D721Med (cell line): ENCODE results near the gene PEX11G.
"Not testable (repeated sequence)": the region's sequence is repeated elsewhere in the genome, so short reads cannot be mapped to it uniquely, and the experiment has no call there.

Experiments used
- DNase-seq: peaks from one replicate; pipeline ENCODE4 v3.0.0; 2011; ENCODE audit warnings: low spot score; ENCODE audit not compliant: insufficient read length
- FAIRE-seq: peaks from 2 replicates; lab custom pipeline; 2011; peaks lifted over from hg19 to GRCh38; lab: Jason Lieb, UNC
- CTCF ChIP-seq: IDR thresholded peaks from 2 replicates; pipeline ENCODE4 v1.5.1; 2012; ENCODE audit warnings: mild to moderate bottlenecking, control low read depth; ENCODE audit not compliant: insufficient read depth; ENCODE audit errors: missing control alignments

The PEX11G gene

DNA sequence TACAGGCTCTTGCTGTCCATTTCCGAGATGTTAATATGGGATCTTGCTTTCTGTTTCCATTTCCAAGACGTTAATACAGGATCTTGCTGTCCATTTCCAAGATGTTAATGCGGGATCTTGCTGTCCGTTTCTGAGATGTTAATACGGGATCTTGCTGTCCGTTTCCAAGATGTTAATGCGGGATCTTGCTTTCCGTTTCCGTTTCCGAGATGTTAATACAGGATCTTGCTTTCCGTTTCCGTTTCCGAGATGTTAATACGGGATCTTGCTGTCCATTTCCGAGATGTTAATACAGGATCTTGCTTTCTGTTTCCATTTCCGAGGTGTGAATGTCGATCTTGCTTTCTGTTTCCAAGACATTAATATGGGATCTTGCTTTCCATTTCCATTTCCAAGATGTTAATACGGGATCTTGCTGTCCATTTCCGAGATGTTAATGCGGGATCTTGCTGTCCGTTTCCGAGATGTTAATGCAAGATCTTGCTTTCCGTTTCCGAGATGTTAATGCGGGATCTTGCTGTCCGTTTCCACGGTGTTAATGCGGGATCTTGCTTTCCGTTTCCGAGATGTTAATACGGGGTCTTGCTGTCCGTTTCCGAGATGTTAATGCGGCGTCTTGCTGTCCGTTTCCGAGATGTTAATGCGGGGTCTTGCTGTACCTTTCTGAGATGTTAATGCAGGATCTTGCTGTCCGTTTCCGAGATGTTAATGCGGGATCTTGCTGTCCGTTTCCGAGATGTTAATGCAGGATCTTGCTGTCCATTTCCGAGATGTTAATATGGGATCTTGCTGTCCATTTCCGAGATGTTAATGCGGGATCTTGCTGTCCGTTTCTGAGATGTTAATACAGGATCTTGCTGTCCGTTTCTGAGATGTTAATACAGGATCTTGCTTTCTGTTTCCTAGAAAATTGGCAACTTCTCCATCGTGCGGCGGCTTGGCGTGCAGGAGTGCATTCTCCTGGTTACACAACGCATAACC is 38.3 kb downstream of the PEX11G start:
- FAIRE-seq (peak; percentile 99), DNase-seq (no peak)
- TF ChIP-seq CTCF, result no peak

GRCh38 chr19:7449391-7450070 is 39.3 kb downstream of the PEX11G start:
- not testable (repeated sequence) for FAIRE-seq, DNase-seq

DNA sequence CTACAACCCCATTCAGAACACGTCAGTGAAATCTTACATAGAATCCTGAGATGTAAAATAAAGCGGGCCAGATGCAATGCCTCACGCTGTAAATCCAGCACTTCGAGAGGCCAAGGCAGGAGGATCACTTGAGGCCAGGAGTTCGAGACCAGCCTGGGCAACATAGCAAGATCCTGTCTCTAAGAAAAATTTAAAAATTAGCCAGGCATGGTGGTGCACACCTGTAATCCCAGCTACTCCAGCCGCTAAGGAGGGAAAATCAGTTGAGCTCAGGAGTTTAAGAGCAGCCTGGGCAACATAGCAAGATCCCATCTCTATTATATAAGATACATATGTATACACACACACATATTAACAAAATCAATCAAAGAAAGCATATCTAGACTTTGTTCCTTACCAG is 41.2 kb downstream of the PEX11G start:
- no peak for TF ChIP-seq CTCF
- DNase-seq (no peak), FAIRE-seq (no peak)

GRCh38 chr19:7445104-7445503 is 43.7 kb downstream of the PEX11G start:
- no peak for TF ChIP-seq CTCF
- DNase-seq, result no peak
- no peak for FAIRE-seq

GRCh38 chr19:7444042-7444441 is 44.8 kb downstream of the PEX11G start:
- FAIRE-seq (no peak), DNase-seq (no peak)
- no peak for TF ChIP-seq CTCF

DNA sequence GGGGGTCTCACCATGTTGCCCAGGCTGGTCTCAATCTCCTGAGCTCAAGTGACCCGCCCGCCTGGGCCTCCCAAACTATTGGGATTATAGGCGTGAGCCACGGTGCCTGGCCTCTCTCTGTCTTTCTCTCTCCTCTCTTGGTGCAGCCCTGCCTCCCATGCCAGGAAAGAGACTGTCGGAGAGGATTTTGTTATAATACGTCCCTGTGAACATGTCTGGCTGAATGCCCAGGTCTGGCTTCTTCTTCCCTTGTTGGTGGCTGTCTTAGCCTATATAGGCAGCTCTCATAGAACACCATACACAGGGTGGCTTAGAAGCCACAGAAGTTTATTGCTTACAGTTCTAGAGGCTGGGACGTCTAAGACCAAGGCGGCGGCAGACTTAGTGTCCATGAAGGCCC is 46.4 kb downstream of the PEX11G start:
- FAIRE-seq (no peak), DNase-seq (no peak)
- TF ChIP-seq CTCF, result no peak

GRCh38 chr19:7441468-7442146 is 47.2 kb downstream of the PEX11G start:
- DNase-seq (no peak), FAIRE-seq (no peak)
- TF ChIP-seq CTCF, result no peak
